ENCODE results near the gene CPM. TPM values are rescaled to one million over a fixed set of nuclear protein-coding genes. Genes with fewer than 3 reads are reported as not detected.
"Not testable (repeated sequence)": the region's sequence is repeated elsewhere in the genome, so short reads cannot be mapped to it uniquely, and the experiment has no call there.

Gene CPM
- polyA plus RNA-seq, 1 experiment: 5.8 TPM

GRCh38 chr12:68865399-68866164 is 67.4 kb downstream of the CPM start:
- ChIA-PET POLR2A (no interaction called here), CTCF (interaction anchor here (1.3 kb wide), 3 partner anchors 199 to 291 kb away, joined by 4 to 9 read pairs (median 4); no protein-coding TSS in a partner anchor)
- no peak for TF ChIP-seq CTCF (IDR thresholded peaks at IDR 0.05; ENCODE audit: insufficient read depth, low read depth, low read length)
- Histone ChIP-seq H3K36me3 (ENCODE audit: control insufficient read depth, insufficient read depth, low read length) (no peaks in the 10 kb centered on the region), H3K27me3 (ENCODE audit: control insufficient read depth, insufficient read depth, low read length) (no peaks in the 10 kb centered on the region; the same call in 1 of the 2 replicates), H3K4me3 (ENCODE audit: low read depth, low read length) (no peak overlapping the region)
- no peak for DNase-seq (ENCODE audit: low read depth)

GRCh38 chr12:68864604-68865003 is 68.4 kb downstream of the CPM start:
- POLR2A ChIA-PET: no interaction called here
- H3K4me3 ChIP-seq (ENCODE audit: low read depth, low read length): no peak overlapping the region
- H3K36me3 ChIP-seq (ENCODE audit: control insufficient read depth, insufficient read depth, low read length): no peaks in the 10 kb centered on the region
- CTCF ChIA-PET: interaction anchor here (1.3 kb wide), 2 partner anchors 200 to 211 kb away, joined by 4 read pairs; no protein-coding TSS in a partner anchor
- TF ChIP-seq CTCF (IDR thresholded peaks at IDR 0.05; ENCODE audit: insufficient read depth, low read depth, low read length): no peak
- no peaks in the 10 kb centered on the region; the same call in 1 of the 2 replicates for H3K27me3 ChIP-seq (ENCODE audit: control insufficient read depth, insufficient read depth, low read length)
- DNase-seq (ENCODE audit: low read depth): no peak

- H3K36me3 ChIP-seq (ENCODE audit: control insufficient read depth, insufficient read depth, low read length); POLR2A ChIA-PET; DNase-seq (ENCODE audit: low read depth); H3K27me3 ChIP-seq (ENCODE audit: control insufficient read depth, insufficient read depth, low read length); H3K4me3 ChIP-seq (ENCODE audit: low read depth, low read length): not testable (repeated sequence)
- peak; percentile 53 for TF ChIP-seq CTCF (IDR thresholded peaks at IDR 0.05; ENCODE audit: insufficient read depth, low read depth, low read length)
- CTCF ChIA-PET: interaction anchor here (0.8 to 1.5 kb wide), 5 partner anchors 8 to 211 kb away, joined by 3 to 6 read pairs (median 4); no protein-coding TSS in a partner anchor
Observed at GRCh38 chr12:68863886-68864454, 69.0 kb downstream of the CPM start.

GRCh38 chr12:68863109-68863770 is 69.7 kb downstream of the CPM start:
- Histone ChIP-seq H3K4me3 (ENCODE audit: low read depth, low read length) (no peak overlapping the region), H3K27me3 (ENCODE audit: control insufficient read depth, insufficient read depth, low read length) (no peaks in the 10 kb centered on the region), H3K36me3 (ENCODE audit: control insufficient read depth, insufficient read depth, low read length) (no peaks in the 10 kb centered on the region)
- DNase-seq (ENCODE audit: low read depth): no peak
- ChIA-PET POLR2A (no interaction called here), CTCF (interaction anchor here (0.6 to 1.5 kb wide), 6 partner anchors 9 to 211 kb away, joined by 3 to 6 read pairs (median 4); no protein-coding TSS in a partner anchor)
- no peak for TF ChIP-seq CTCF (IDR thresholded peaks at IDR 0.05; ENCODE audit: insufficient read depth, low read depth, low read length)

GRCh38 chr12:68861890-68862289 is 71.1 kb downstream of the CPM start:
- no peak for DNase-seq (ENCODE audit: low read depth)
- Histone ChIP-seq H3K36me3 (ENCODE audit: control insufficient read depth, insufficient read depth, low read length) (no peaks in the 10 kb centered on the region), H3K27me3 (ENCODE audit: control insufficient read depth, insufficient read depth, low read length) (no peaks in the 10 kb centered on the region), H3K4me3 (ENCODE audit: low read depth, low read length) (no peak overlapping the region)
- no peak for TF ChIP-seq CTCF (IDR thresholded peaks at IDR 0.05; ENCODE audit: insufficient read depth, low read depth, low read length)
- ChIA-PET POLR2A (no interaction called here), CTCF (no interaction called here)
